Measurements from ENCODE around the gene ABHD5.

The ABHD5 gene

DNA sequence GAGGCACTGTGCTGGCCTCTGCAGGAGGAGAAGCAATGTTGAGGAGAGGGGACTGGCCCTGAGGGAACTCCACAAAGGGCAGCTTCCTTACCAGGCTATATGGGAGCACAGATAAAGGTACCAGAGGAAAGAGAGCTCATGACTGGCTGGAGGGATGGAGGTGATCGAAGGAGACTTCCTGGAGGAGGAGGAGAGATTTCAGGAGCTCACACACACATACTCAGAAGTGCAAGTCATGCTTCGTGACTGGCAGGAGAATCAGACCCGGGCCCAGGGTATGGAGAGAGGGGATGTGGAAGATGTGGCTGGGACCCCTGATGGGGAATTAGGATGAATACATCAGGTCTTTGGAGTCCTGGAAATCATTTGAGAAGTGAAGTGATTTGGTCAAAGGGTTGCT, 85.4 kb downstream of the ABHD5 start:
- DNase-seq (ENCODE audit: low spot score), result no peak
- TF ChIP-seq, protein P1, sequence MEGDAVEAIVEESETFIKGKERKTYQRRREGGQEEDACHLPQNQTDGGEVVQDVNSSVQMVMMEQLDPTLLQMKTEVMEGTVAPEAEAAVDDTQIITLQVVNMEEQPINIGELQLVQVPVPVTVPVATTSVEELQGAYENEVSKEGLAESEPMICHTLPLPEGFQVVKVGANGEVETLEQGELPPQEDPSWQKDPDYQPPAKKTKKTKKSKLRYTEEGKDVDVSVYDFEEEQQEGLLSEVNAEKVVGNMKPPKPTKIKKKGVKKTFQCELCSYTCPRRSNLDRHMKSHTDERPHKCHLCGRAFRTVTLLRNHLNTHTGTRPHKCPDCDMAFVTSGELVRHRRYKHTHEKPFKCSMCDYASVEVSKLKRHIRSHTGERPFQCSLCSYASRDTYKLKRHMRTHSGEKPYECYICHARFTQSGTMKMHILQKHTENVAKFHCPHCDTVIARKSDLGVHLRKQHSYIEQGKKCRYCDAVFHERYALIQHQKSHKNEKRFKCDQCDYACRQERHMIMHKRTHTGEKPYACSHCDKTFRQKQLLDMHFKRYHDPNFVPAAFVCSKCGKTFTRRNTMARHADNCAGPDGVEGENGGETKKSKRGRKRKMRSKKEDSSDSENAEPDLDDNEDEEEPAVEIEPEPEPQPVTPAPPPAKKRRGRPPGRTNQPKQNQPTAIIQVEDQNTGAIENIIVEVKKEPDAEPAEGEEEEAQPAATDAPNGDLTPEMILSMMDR (IDR thresholded peaks at IDR 0.05; ENCODE audit: extremely low read depth, insufficient read depth, missing control alignments), result no peak
- in situ Hi-C loops (cut with MboI; ENCODE audit: low pct_unique_long_range_greater_than_20kb, low sequenced_read_pairs, unreplicated experiment), result no loop called here

DNA sequence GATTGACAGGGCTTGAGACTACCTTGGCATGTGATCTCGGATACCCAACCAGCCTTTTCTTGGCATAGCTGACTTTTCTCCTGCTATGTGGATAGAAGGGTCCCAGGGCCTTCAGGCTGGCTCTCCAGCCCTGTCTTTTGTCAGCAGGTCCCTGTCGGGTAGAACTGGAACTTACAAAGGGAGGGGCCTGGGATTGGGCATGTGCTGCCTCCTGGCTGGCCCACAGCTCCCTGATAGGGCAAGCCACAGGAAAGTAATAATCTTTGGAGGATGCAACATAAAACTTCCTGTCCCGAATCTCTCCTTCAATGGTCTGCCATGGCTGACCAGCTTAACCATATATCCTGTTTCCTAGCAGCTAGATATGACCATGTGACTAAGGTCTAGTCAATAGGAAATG, 89.1 kb downstream of the ABHD5 start:
- TF ChIP-seq, protein P1 (IDR thresholded peaks at IDR 0.05; ENCODE audit: extremely low read depth, insufficient read depth, missing control alignments), result no peak
- in situ Hi-C loops (cut with MboI; ENCODE audit: low pct_unique_long_range_greater_than_20kb, low sequenced_read_pairs, unreplicated experiment), result no loop called here
- DNase-seq (ENCODE audit: low spot score), result no peak

DNA sequence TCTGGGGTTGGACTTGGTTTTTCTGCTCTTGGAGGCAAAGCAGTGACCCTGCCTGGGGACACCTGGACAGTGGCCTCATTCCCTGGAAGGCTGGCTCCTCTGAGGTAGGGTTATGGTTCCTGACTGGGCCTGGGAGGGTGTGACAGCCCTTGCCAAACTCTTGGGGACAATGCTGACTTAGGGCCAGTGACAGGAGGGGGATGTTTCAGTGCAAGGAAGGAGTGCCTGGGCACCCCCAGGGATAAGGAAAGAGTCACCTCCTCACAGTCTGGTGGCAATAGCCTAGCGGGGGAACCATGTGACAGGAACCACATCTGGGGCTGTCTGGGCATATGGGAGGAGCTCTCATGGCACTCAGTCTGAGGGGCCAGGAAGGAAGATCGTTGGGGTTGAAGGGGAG, 91.8 kb downstream of the ABHD5 start:
- DNase-seq (ENCODE audit: low spot score), result no peak
- TF ChIP-seq, protein P1 (IDR thresholded peaks at IDR 0.05; ENCODE audit: extremely low read depth, insufficient read depth, missing control alignments), result no peak

More for the DNA sequence above, 91.8 kb downstream of the ABHD5 start:
- in situ Hi-C loops (cut with MboI; ENCODE audit: low pct_unique_long_range_greater_than_20kb, low sequenced_read_pairs, unreplicated experiment), result no loop called here
